WI38 (cell line): ENCODE data around the gene PEX14.

Experiments
- H3K4me3 ChIP-seq: 2 replicates; pipeline ENCODE4 v1.5.1; 2011; ENCODE audit warnings: low read depth, mild to moderate bottlenecking, control low read depth, low read length
- TF ChIP-seq, protein P1 (sequence below): IDR thresholded peaks from 2 replicates; pipeline ENCODE4 v1.5.1; 2012; ENCODE audit warnings: low read depth, mild to moderate bottlenecking, control low read depth, low read length

Gene PEX14

DNA sequence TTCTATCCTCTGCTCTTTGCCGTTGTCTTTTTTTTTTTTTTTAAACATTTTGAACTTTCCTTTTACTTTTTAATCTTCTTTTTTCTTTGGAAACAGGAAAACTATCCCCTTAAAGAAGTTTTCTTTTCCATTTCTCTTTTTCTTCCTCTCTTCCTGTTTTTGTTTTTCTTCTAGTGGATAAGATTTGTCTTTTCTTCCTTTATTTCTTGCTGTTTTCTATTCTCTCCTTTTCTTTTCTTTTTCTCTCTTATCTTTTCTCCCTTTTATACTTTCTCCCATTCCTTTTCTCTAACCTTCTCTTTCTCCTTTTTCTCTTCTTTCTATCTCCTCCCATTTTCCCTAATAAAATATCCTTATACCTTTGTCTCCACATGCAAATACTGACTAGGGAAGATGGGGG, 46.2 kb downstream of the PEX14 start:
- H3K4me3 ChIP-seq = no peak overlapping the region
- TF ChIP-seq, protein P1, sequence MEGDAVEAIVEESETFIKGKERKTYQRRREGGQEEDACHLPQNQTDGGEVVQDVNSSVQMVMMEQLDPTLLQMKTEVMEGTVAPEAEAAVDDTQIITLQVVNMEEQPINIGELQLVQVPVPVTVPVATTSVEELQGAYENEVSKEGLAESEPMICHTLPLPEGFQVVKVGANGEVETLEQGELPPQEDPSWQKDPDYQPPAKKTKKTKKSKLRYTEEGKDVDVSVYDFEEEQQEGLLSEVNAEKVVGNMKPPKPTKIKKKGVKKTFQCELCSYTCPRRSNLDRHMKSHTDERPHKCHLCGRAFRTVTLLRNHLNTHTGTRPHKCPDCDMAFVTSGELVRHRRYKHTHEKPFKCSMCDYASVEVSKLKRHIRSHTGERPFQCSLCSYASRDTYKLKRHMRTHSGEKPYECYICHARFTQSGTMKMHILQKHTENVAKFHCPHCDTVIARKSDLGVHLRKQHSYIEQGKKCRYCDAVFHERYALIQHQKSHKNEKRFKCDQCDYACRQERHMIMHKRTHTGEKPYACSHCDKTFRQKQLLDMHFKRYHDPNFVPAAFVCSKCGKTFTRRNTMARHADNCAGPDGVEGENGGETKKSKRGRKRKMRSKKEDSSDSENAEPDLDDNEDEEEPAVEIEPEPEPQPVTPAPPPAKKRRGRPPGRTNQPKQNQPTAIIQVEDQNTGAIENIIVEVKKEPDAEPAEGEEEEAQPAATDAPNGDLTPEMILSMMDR = no peak

DNA sequence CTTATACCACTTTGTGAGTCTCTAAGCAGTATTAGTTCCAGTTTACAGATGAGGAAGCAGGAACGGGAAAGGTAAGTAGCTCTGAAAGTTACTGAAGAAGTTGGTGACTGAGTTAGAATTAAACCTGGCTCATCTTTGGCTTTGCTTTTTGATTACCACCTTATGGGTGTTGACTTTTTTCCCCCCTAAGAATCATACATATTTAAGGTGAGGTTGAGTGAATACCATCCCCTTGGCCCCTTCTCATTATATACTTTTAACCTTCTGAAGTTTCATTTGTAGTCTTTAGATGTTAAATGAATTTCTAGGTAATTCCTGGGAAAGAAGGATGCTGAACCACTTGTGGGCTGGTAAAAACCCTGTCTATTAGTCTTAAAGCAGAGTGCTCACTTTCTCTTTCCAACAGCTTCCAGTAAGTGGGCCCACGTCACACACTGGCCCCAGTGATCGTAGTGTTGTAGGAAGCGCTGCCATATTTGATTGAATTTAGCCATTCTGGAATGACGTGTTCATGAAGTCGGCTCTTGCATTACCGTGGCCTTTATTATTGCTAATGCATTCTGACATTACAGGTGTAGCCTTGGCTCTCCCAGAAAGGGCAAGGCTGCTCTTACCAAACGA, 46.9 kb downstream of the PEX14 start:
- TF ChIP-seq, protein P1 = no peak
- no peak overlapping the region for H3K4me3 ChIP-seq

DNA sequence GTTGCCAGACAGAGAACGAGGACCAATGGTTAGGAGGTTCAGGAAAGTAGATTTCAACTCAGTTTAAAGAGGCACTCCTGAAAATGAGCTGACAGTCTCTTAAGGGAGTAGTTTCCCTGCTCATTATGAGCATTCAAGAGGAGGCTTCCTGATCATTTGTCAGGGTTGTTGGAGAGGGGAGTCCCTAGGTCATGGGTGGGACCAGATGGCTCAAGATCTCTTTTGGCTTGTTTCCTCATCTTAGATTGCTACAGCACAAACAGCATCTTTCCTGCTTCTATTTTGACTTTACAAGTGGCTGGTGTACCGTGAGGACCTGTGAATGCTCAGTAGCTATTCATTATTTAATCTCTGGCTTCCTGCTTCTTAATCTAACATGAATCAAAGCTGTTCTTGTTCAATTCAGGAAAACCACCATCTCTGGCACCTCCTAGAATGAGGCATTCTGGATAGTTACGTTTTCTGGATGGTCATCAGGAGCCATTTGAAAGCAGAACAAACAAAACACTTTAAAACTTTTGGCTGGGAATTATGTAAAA, 47.6 kb downstream of the PEX14 start:
- TF ChIP-seq, protein P1 = no peak
- no peak overlapping the region for H3K4me3 ChIP-seq

DNA sequence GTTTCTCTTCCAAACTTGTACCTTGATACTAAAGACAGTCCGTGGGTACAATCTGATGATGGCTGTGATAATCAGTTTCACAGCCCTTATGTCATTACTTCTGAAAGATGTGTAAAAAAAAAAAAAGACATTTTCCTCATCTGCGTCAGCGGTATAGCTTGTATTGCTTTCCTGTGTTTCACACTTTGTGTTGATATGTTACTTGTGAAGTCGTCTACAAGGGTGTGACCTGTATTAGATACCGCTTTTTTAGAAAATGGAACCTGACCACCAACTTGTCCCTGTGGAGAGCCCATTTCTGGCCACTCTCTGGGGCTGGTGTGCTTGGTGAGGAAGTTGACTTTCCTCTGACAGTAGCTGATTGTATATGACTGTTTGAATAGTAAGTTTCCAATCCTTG, 50.5 kb downstream of the PEX14 start:
- no peak overlapping the region for H3K4me3 ChIP-seq
- TF ChIP-seq, protein P1 = no peak

DNA sequence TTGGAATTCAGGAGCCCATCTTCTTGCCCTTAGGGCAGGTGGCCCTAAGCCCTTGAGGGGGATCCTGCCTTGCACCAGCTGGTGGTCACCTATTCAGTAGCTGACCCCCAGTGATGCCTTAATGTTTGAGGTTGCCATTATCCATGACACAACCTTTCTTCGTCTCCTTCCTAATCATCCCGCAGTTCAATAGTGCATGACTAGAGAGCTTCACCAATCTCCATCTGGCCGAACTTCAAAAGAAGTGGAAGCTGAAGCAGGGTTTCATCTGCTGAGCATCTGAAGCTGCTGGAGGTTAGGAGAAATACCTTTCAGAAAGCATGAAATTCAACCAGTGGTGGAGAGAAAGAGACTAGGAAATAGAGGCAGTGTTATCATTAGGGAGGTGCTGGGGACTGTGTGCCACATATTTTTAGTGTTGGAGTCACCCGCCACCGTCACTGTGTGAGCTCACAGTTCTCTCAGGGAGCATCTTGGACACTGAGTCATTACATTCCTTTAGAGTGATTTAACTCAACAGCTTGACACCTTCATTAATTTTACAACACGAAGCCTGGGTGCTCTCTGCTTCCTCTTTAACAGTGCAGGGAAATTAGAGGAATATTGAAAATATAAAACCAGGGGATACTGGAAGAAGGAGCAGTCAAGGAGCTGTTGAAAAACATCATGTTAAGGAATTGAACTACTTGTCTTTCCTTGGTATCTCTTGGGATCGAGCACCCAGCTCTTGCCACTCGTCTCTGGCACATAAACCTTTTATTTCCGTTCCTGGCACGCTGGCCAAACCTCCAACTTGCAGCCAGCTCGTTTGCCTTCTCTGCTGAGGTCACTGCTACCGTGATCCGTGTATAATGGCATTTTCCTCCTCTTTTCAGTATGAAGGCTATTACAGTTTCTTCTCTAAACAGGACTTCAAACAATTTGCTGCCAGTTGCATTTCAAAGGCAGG, 53.6 kb downstream of the PEX14 start:
- TF ChIP-seq, protein P1 = no peak
- peak overlapping the region; percentile 7; the same call in 1 of the 2 replicates for H3K4me3 ChIP-seq

DNA sequence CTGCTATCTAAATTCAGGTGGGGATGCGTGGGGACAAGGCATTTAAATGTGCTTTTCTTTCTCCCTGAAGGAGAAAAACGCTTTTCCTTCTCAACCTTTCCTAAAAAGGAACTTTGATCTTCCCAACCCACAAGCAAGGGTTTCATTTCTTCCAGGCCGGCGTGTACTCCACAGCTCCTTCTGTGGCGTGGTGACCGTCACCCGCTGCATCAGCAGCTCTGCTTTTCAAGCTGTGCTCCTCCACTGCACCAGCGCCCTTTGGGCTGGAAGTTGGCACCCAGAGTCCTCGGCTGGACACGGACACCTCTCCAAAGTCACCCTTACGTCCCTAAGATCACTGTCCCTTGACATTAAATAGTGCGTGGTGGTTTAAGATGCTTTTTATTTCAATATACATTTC, 54.3 kb downstream of the PEX14 start:
- no peak overlapping the region for H3K4me3 ChIP-seq
- TF ChIP-seq, protein P1 = no peak

DNA sequence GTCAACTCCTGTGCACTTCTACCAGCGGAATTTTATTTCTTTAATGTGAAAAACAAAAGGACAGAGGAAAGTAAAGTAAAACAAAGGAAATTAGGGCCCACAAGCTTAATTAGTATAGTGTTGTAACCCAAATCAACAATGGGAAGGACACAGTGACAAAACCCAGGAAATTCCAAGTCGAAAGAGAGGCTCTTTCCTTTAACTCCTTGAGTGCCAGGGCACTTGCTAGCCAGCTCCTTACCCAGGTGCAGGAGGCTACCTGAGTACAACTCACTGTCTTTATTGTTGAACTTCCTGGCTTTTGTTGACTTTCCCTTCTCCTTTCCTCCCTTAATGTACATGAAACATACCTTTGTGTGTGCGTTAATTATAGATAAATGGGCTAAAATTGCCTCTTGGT, 55.0 kb downstream of the PEX14 start:
- H3K4me3 ChIP-seq = no peak overlapping the region
- TF ChIP-seq, protein P1 = no peak
